Peyer's patch (tissue), 4 donors: ENCODE data around the gene GADL1. TPM values are rescaled to one million over a fixed set of nuclear protein-coding genes. Genes with fewer than 3 reads are reported as not detected.

Experiments
- DNase-seq, 3 donors: peaks; one replicate each; pipeline ENCODE4 v3.0.0-alpha.2; 2017 to 2019
- H3K27ac ChIP-seq, 4 donors: fragments of 200-600 bp; sonication (generic); one replicate each; pipeline ENCODE4 v1.5.1; 2016 to 2019
- H3K27me3 ChIP-seq, 2 donors: fragments of 200-600 bp; sonication (generic); one replicate each; pipeline ENCODE4 v1.5.1; 2019
- H3K36me3 ChIP-seq, 3 donors: fragments of 200-600 bp; sonication (generic); one replicate each; pipeline ENCODE4 v1.5.1; 2016 to 2019
- H3K4me1 ChIP-seq, 4 donors: fragments of 200-600 bp; sonication (generic); one replicate each; pipeline ENCODE4 v1.5.1; 2016 to 2019
- H3K4me3 ChIP-seq, 4 donors: fragments of 200-600 bp; sonication (generic); 1 replicate in 3 of 4; 2 replicates in 1 of 4; pipeline ENCODE4 v1.5.1; 2016 to 2019; ENCODE audit warnings: mild to moderate bottlenecking in 1 of 4
- H3K9me3 ChIP-seq, 4 donors: fragments of 200-600 bp; sonication (generic); one replicate each; pipeline ENCODE4 v1.5.1; 2016 to 2019; ENCODE audit warnings: mild to moderate bottlenecking in 1 of 4
- POLR2A ChIP-seq, 2 donors: fragments of 450-650 bp; IDR thresholded peaks; one replicate each; pipeline ENCODE4 v1.5.1; 2017; ENCODE audit warnings: antibody characterized with exemption in 2 of 2, mild to moderate bottlenecking in 2 of 2, moderate library complexity in 2 of 2
- total RNA-seq, 4 donors: library from RNA; depleted of rRNA; stranded (reverse); fragments of >200 nt; gene quantifications; one replicate each; pipeline ENCODE4 v1.1.0, GENCODE V29; 2016
- TF ChIP-seq, protein P1 (sequence below), 6 experiments: fragments of 450-650 bp in 4 of 6; fragments of 200-600 bp in 2 of 6; sonication (generic) in 1 of 6; IDR thresholded peaks; one replicate each; pipeline ENCODE4 v1.5.1; 2017 to 2019; ENCODE audit warnings: antibody characterized with exemption in 6 of 6, mild to moderate bottlenecking in 3 of 6, moderate library complexity in 1 of 6

The GADL1 gene
- total RNA-seq, 4 donors from 2014 or later: not detected

GRCh38 chr3:30819067-30819798 is 75.2 kb downstream of the GADL1 start:
- no peaks in the 10 kb centered on the region for H3K27me3 ChIP-seq
- H3K4me3 ChIP-seq: no peak overlapping the region
- TF ChIP-seq, protein P1, sequence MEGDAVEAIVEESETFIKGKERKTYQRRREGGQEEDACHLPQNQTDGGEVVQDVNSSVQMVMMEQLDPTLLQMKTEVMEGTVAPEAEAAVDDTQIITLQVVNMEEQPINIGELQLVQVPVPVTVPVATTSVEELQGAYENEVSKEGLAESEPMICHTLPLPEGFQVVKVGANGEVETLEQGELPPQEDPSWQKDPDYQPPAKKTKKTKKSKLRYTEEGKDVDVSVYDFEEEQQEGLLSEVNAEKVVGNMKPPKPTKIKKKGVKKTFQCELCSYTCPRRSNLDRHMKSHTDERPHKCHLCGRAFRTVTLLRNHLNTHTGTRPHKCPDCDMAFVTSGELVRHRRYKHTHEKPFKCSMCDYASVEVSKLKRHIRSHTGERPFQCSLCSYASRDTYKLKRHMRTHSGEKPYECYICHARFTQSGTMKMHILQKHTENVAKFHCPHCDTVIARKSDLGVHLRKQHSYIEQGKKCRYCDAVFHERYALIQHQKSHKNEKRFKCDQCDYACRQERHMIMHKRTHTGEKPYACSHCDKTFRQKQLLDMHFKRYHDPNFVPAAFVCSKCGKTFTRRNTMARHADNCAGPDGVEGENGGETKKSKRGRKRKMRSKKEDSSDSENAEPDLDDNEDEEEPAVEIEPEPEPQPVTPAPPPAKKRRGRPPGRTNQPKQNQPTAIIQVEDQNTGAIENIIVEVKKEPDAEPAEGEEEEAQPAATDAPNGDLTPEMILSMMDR (IDR thresholded peaks at IDR 0.05): no peak
- TF ChIP-seq POLR2A (IDR thresholded peaks at IDR 0.05): no peak
- no peak for DNase-seq
- H3K4me1 ChIP-seq: no peaks in the 10 kb centered on the region
- no peaks in the 10 kb centered on the region for H3K36me3 ChIP-seq
- H3K27ac ChIP-seq: no peak overlapping the region
- no peaks in the 10 kb centered on the region for H3K9me3 ChIP-seq

DNA sequence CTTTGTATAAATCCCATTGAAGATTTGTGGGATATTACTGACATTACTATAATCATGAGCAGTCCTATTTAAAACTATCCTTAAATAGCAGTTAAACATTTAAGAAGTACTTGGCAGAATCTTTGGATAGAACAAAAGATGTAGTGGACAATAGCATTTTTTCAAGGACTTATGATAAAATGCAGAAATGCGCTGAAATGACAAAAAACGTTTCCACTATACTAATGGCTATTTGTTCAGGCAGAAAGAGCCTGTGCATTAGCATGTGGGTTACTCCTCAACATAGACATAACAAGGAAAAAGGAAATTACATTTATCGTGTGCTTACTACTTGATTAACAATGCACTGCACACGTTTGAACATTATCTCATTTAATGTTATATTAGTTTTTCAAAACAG is 80.7 kb downstream of the GADL1 start:
- no peaks in the 10 kb centered on the region for H3K27me3 ChIP-seq
- H3K27ac ChIP-seq: no peak overlapping the region
- H3K36me3 ChIP-seq: no peaks in the 10 kb centered on the region
- no peak for DNase-seq
- H3K4me1 ChIP-seq: no peaks in the 10 kb centered on the region
- no peak overlapping the region for H3K4me3 ChIP-seq
- no peaks in the 10 kb centered on the region for H3K9me3 ChIP-seq
- TF ChIP-seq POLR2A (IDR thresholded peaks at IDR 0.05): no peak
- TF ChIP-seq, protein P1 (IDR thresholded peaks at IDR 0.05): no peak

DNA sequence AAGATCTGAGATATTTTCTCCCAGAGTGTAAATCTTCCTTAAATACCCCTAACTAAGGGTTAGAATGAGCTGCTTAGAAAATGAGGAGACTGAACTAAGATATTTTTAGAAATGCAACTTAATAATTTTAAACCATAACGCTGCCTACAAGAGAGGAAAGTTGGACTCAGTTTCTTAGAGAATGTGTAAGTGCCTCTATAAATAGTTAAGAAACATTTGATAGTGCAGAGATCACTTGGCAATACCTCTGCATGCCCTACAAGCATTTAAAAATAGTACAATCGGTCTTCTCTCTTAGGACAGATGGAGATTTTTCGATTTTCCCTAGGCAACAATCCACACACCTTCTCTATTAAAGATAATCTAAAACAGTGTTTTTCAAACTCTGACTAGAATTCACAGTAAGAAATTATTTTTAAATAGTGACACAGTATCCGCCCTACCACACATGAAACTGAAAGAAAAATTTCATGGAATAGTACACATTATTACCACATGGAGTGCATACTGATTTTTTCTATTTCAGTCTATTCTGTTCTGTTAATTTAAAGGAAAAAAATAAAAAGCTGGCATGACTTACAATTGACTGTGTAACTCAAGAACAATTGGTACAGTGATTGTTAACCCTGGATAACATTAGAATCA is 83.2 kb downstream of the GADL1 start:
- DNase-seq: no peak
- no peak overlapping the region for H3K27ac ChIP-seq
- TF ChIP-seq, protein P1 (IDR thresholded peaks at IDR 0.05): no peak
- TF ChIP-seq POLR2A (IDR thresholded peaks at IDR 0.05): no peak
- H3K27me3 ChIP-seq: no peaks in the 10 kb centered on the region
- H3K4me3 ChIP-seq: no peak overlapping the region
- H3K4me1 ChIP-seq: no peaks in the 10 kb centered on the region
- no peaks in the 10 kb centered on the region for H3K36me3 ChIP-seq
- no peaks in the 10 kb centered on the region for H3K9me3 ChIP-seq

DNA sequence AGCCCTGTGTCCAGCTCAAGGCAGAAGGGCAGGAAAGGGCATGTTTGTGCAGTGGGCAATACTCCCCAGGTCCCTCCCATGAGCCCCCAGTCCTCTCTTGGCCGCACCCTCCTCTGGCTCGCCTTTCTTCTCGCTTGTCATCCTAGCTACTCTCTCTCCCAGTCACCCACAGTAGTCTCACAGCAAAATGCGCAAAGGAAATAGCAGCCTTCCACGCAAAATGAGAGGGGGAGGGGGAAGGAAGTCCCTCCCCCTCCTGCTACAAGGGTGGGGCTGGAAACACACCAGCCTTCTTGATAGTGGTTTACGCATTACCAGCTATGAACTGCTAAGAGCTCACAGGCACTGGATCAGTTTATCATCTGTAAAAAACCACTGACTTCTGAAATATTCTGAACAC is 83.8 kb downstream of the GADL1 start:
- H3K27me3 ChIP-seq: no peaks in the 10 kb centered on the region
- H3K27ac ChIP-seq: no peak overlapping the region
- DNase-seq: no peak
- H3K9me3 ChIP-seq: no peaks in the 10 kb centered on the region
- TF ChIP-seq, protein P1 (IDR thresholded peaks at IDR 0.05): no peak
- TF ChIP-seq POLR2A (IDR thresholded peaks at IDR 0.05): no peak
- no peaks in the 10 kb centered on the region for H3K36me3 ChIP-seq
- H3K4me3 ChIP-seq: no peak overlapping the region
- H3K4me1 ChIP-seq: no peaks in the 10 kb centered on the region

- TF ChIP-seq POLR2A (IDR thresholded peaks at IDR 0.05): no peak
- TF ChIP-seq, protein P1 (IDR thresholded peaks at IDR 0.05): no peak
- Histone ChIP-seq H3K9me3 (no peaks in the 10 kb centered on the region), H3K27me3 (no peaks in the 10 kb centered on the region), H3K4me1 (no peaks in the 10 kb centered on the region), H3K27ac (no peak overlapping the region), H3K36me3 (no peaks in the 10 kb centered on the region), H3K4me3 (no peak overlapping the region)
- no peak for DNase-seq
These were observed 88.8 kb downstream of the GADL1 start for GRCh38 chr3:30805695-30806094.
